ENCODE results near the gene TMEM186.

DNA sequence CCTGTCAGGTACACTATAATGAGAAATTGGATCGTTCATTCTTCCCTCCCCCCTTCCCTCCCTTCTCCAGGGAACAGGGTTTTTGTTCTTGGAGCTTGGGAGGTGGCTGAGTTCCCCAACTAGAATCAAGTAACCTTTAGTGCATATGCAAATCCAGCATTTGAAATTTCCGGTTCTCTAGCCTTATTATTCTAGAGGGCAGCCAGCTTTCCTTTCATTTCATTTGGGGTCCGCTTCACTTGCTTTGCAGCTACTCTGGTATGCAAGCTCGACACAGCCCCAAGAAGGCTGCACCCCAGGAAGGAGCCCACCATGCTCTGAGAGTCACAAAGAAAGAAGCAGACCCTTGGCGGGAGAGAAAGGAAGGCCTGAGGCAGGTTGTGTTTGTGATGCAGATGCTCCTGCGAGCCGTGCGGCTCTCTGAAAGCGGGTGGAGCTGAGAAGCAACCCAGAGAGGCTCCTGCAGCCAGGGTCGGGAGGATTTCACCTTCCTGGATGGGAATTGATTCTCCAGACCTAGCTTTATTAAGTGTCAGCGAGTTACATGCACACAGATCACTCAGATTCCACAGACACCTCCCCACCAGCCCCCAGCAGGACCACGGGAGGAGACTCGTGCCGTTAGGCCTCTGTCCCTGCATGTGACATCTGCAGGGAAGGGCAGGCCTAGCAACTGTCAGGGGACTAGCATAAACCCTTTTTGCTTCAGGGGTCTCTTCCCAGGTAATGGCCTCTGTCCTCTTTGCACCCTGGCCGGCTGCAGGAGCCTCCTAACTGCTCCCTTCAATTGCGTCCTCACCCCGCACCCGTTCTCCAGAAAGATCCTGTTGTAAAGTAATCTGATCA lies 34.7 kb upstream of the TMEM186 start:
- no peak for TF ChIP-seq CTCF (conservative IDR thresholded peaks at IDR 0.05; ENCODE audit: low read depth, low read length)
- no peak for TF ChIP-seq POLR2A (IDR thresholded peaks at IDR 0.05; ENCODE audit: low read depth, low read length)
- TF ChIP-seq, protein P1, sequence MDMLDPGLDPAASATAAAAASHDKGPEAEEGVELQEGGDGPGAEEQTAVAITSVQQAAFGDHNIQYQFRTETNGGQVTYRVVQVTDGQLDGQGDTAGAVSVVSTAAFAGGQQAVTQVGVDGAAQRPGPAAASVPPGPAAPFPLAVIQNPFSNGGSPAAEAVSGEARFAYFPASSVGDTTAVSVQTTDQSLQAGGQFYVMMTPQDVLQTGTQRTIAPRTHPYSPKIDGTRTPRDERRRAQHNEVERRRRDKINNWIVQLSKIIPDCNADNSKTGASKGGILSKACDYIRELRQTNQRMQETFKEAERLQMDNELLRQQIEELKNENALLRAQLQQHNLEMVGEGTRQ (IDR thresholded peaks at IDR 0.05; ENCODE audit: low read depth, low read length), result no peak
- no peak for TF ChIP-seq RFX5 (IDR thresholded peaks at IDR 0.05; ENCODE audit: low read depth, low read length)
- no peak for TF ChIP-seq RCOR1 (IDR thresholded peaks at IDR 0.05; ENCODE audit: insufficient replicate concordance, low read length)
- TF ChIP-seq MAFK (IDR thresholded peaks at IDR 0.05; ENCODE audit: low read depth, low read length), result no peak
